Calu3 (cell line): ENCODE results near the gene NKX1-1. TPM values are rescaled to one million over a fixed set of nuclear protein-coding genes. Genes with fewer than 3 reads are reported as not detected.

ENCODE experiments used
- BruUV-seq: library from RNA; stranded (reverse); fragments of 400-500 nt; replicated peaks from 2 replicates; lab custom pipeline; 2021; lab: Mats Ljungman, UMichigan
- CTCF ChIA-PET: fragments of 300-600 bp; sonication (Branson Sonifier 250); formaldehyde crosslinking; loops from one replicate; lab custom pipeline; 2022; ENCODE audit warnings: antibody characterized with exemption; lab: Charles Lee
- DNase-seq: peaks from one replicate; pipeline ENCODE4 v3.0.0; 2022
- H3K27ac Mint-ChIP-seq: one replicate; pipeline ENCODE4 v1.8.0; 2022; ENCODE audit warnings: mixed read lengths; ENCODE audit not compliant: unreplicated experiment
- H3K27me3 Mint-ChIP-seq: one replicate; pipeline ENCODE4 v1.8.0; 2022; ENCODE audit warnings: mixed read lengths; ENCODE audit not compliant: unreplicated experiment
- H3K36me3 Mint-ChIP-seq: one replicate; pipeline ENCODE4 v1.8.0; 2022; ENCODE audit warnings: mild to moderate bottlenecking, moderate library complexity, mixed read lengths; ENCODE audit not compliant: insufficient read depth, unreplicated experiment
- H3K4me1 Mint-ChIP-seq: one replicate; pipeline ENCODE4 v1.8.0; 2022; ENCODE audit warnings: mild to moderate bottlenecking, low read depth, mixed read lengths; ENCODE audit not compliant: unreplicated experiment
- H3K4me3 Mint-ChIP-seq: one replicate; pipeline ENCODE4 v1.8.0; 2022; ENCODE audit warnings: mild to moderate bottlenecking, low read depth, moderate library complexity, mixed read lengths; ENCODE audit not compliant: unreplicated experiment
- H3K9me3 Mint-ChIP-seq: one replicate; pipeline ENCODE4 v1.8.0; 2022; ENCODE audit warnings: low read depth, mixed read lengths; ENCODE audit not compliant: unreplicated experiment
- intact Hi-C: fragments of 100-400 bp; cut with micrococcal nuclease; formaldehyde crosslinking; loops from one replicate; pipeline ENCODE4 v1.10.0; 2022; ENCODE audit not compliant: unreplicated experiment
- total RNA-seq: library from RNA; stranded (reverse); gene quantifications from 2 replicates; pipeline ENCODE4 v1.2.3, GENCODE V29; 2022
- TF ChIP-seq, protein P1 (sequence below): fragments of 200-600 bp; IDR thresholded peaks from one replicate; pipeline ENCODE4 v1.8.0; 2022; ENCODE audit warnings: antibody characterized with exemption; ENCODE audit not compliant: unreplicated experiment

The NKX1-1 gene
- total RNA-seq, 1 experiment from 2014 or later = not detected

DNA sequence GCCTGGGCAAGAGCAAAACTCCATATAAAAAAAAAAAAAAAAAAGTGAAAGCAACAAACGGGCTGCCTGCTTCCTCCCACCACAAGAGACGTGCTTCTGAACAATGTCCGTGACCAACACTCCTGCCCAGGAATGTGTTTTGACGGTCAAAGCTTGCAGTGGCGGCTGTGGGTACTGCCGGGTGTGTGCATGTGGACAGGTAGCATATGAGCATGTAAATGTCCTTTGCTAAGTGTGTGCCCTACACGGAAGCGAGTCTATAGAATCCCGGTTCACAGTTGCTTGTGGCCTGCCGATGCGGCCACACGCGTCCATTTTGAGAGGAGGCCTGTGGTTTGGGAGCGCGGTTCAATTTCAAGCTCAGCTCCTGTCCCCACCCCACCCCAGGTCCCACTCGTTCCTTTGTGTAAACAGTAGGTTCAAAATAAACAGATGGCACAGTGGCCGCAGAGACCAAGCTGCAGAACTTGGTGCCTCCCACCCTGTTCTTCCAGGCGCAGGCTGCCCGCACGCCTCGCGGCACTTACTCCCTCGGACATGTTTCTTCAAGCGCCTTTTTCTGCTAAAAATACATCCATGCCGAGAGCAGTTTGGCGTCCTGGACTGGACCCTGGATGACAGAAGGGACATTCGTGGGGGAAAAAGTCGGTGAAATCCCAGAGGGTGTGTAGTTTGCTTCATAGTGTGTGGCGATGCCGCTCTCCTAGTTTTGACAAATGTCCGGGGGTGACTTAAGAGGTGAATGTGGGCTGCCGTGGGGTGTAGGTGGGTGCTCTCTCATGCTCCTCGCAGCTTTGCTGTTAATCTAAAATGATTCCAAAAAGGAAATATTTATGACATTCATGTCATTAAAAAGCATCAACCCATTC, 11.5 kb upstream of the NKX1-1 start:
- H3K4me3 Mint-ChIP-seq = no peak overlapping the region
- no peak overlapping the region for H3K27ac Mint-ChIP-seq
- DNase-seq = no peak
- H3K9me3 Mint-ChIP-seq = no peaks in the 10 kb centered on the region
- TF ChIP-seq, protein P1, sequence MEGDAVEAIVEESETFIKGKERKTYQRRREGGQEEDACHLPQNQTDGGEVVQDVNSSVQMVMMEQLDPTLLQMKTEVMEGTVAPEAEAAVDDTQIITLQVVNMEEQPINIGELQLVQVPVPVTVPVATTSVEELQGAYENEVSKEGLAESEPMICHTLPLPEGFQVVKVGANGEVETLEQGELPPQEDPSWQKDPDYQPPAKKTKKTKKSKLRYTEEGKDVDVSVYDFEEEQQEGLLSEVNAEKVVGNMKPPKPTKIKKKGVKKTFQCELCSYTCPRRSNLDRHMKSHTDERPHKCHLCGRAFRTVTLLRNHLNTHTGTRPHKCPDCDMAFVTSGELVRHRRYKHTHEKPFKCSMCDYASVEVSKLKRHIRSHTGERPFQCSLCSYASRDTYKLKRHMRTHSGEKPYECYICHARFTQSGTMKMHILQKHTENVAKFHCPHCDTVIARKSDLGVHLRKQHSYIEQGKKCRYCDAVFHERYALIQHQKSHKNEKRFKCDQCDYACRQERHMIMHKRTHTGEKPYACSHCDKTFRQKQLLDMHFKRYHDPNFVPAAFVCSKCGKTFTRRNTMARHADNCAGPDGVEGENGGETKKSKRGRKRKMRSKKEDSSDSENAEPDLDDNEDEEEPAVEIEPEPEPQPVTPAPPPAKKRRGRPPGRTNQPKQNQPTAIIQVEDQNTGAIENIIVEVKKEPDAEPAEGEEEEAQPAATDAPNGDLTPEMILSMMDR = no peak
- CTCF ChIA-PET = no interaction called here
- peaks cover 68% of the 10 kb centered on the region for H3K27me3 Mint-ChIP-seq
- intact Hi-C loops = no loop called here
- no peaks in the 10 kb centered on the region for H3K36me3 Mint-ChIP-seq
- BruUV-seq = no TSS peak
- no peaks in the 10 kb centered on the region for H3K4me1 Mint-ChIP-seq

DNA sequence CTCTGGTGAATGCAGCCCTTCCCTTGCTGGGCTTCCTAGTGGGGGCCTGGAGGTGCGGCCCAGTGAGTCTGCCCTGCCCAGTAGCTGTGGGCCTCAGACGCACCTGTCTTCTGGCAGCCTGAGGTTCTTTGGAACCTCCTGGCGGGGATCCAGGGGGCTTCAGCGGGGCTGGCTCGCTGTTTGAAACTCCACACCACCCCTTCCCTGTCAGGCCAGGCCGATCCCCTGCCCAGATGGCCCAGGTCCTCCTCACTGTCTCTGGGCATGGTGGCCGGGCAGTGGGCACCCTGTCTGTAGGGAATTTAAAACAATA, 10.7 kb upstream of the NKX1-1 start:
- CTCF ChIA-PET = no interaction called here
- Mint-ChIP-seq H3K36me3 (no peaks in the 10 kb centered on the region), H3K9me3 (no peaks in the 10 kb centered on the region), H3K27me3 (peaks cover 65% of the 10 kb centered on the region), H3K4me3 (no peak overlapping the region), H3K4me1 (no peaks in the 10 kb centered on the region), H3K27ac (no peak overlapping the region)
- intact Hi-C loops = no loop called here
- TF ChIP-seq, protein P1 = no peak
- no peak for DNase-seq
- BruUV-seq = no TSS peak

DNA sequence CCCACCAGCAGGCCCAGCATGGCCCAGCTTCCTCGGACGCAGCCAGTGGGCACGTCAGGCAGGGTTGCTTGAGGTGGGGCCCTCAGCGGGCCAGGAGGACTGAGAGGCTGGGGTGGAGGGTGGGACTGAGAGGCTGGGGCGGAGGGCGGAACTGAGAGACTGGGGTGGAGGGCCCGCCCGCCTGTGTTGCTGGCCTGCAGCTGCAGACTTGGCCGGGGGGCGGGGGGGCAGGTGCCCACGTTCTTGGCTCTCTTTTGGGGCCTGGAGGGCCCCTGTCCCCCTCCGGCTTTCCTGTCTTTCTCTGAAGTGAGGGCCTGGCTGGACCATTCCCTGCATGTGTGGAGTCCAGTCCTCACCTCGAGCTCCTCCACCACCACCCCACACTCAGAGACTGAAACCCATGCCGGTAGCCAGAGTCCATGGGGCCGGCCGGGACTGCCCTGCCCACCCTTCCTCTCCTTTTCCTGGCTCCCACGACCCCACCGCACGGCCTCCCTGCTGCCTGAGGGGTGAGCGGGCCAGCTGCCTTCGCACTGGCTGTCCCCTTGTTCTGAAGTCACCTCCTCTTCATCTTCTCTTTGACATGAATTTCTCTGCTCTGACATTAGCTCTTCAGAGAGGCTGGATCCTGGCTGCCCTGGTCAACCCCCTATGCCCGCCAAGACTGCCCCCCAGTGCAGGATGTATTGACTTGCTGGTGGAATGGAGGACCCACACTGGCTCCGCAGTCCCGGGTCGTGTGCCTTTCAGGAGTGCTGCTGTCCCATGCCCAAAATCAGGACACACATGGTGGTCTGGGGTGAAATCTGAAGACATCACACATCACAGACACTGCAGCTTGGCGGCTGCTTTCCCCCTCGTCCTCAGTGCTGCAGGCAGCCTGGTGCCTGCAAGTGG, 10.1 kb upstream of the NKX1-1 start:
- no TSS peak for BruUV-seq
- Mint-ChIP-seq H3K27me3 (peaks cover 65% of the 10 kb centered on the region), H3K27ac (no peak overlapping the region), H3K4me3 (no peak overlapping the region), H3K4me1 (no peaks in the 10 kb centered on the region), H3K9me3 (no peaks in the 10 kb centered on the region), H3K36me3 (no peaks in the 10 kb centered on the region)
- CTCF ChIA-PET = interaction anchor here (0.8 kb wide), 1 partner anchor 27 kb away, joined by 3 read pairs; no protein-coding TSS in a partner anchor
- TF ChIP-seq, protein P1 = no peak
- intact Hi-C loops = no loop called here
- DNase-seq = no peak

DNA sequence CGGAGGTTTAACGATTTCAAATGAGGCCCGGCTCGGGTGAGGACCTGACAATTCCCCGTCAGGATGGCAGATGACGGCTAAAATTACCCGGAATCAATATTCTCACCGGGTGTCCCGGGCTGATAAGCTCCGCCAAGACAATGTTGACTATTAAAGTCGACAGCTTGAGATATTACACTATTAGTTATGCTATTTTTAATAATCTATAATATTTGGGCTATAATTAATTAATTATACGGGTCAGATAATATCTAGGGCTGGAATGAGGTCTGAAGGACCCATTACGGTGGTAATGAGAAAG, 9.4 kb upstream of the NKX1-1 start:
- DNase-seq = no peak
- Mint-ChIP-seq H3K4me3 (no peak overlapping the region), H3K36me3 (no peaks in the 10 kb centered on the region), H3K4me1 (no peaks in the 10 kb centered on the region), H3K27ac (no peak overlapping the region), H3K9me3 (no peaks in the 10 kb centered on the region), H3K27me3 (peaks cover 64% of the 10 kb centered on the region)
- intact Hi-C loops = no loop called here
- BruUV-seq = no TSS peak
- CTCF ChIA-PET = interaction anchor here (0.6 to 0.8 kb wide), 2 partner anchors 28 to 91 kb away, joined by 3 read pairs; no protein-coding TSS in a partner anchor
- TF ChIP-seq, protein P1 = no peak
